HepG2 (cell line): Measurements from ENCODE around the gene ZFP62. TPM values are rescaled to one million over a fixed set of nuclear protein-coding genes. Genes with fewer than 3 reads are reported as not detected.
"Not testable (repeated sequence)": the region's sequence is repeated elsewhere in the genome, so short reads cannot be mapped to it uniquely, and the experiment has no call there.

Experiments
- AKAP8 ChIP-seq: sonication (generic); formaldehyde crosslinking; IDR thresholded peaks from 2 replicates; pipeline ENCODE4 v1.5.1; 2020; ENCODE audit warnings: mild to moderate bottlenecking, missing genetic modification reagents
- ARNTL ChIP-seq: sonication (generic); formaldehyde crosslinking; IDR thresholded peaks from 2 replicates; pipeline ENCODE4 v1.4.0; 2020; ENCODE audit warnings: mild to moderate bottlenecking, missing genetic modification reagents
- BORCS8-MEF2B ChIP-seq: sonication (generic); formaldehyde crosslinking; IDR thresholded peaks from 2 replicates; pipeline ENCODE4 v1.8.0; 2022; ENCODE audit warnings: mild to moderate bottlenecking, missing genetic modification reagents
- CBX5 ChIP-seq: sonication (generic); formaldehyde crosslinking; IDR thresholded peaks from 2 replicates; pipeline ENCODE4 v1.4.0; 2020; ENCODE audit warnings: missing genetic modification reagents, borderline replicate concordance
- ELF3 ChIP-seq: IDR thresholded peaks from 2 replicates; pipeline ENCODE4 v1.6.1; 2016; ENCODE audit warnings: missing genetic modification reagents, missing compliant biosample characterization
- ESRRA ChIP-seq: sonication (generic); formaldehyde crosslinking; IDR thresholded peaks from 2 replicates; pipeline ENCODE4 v1.5.1; 2020; ENCODE audit warnings: mild to moderate bottlenecking, low read depth, missing genetic modification reagents
- FOSL2 ChIP-seq: sonication (generic); formaldehyde crosslinking; IDR thresholded peaks from 2 replicates; pipeline ENCODE4 v1.4.0; 2020; ENCODE audit warnings: missing genetic modification reagents
- FOXP1 ChIP-seq, 2 experiments: fragments of 450-650 bp in 1 of 2; IDR thresholded peaks; 2 replicates each; pipeline ENCODE4 v1.6.1; 2017 to 2018; ENCODE audit warnings: antibody characterized with exemption in 1 of 2
- GABPB1 ChIP-seq: IDR thresholded peaks from 2 replicates; pipeline ENCODE4 v1.6.1; 2016; ENCODE audit warnings: mild to moderate bottlenecking, missing genetic modification reagents, moderate library complexity, missing compliant biosample characterization
- KDM3A ChIP-seq: IDR thresholded peaks from 2 replicates; pipeline ENCODE4 v1.6.1; 2018; ENCODE audit warnings: low read depth, missing compliant biosample characterization
- PATZ1 ChIP-seq: sonication (generic); formaldehyde crosslinking; IDR thresholded peaks from 2 replicates; pipeline ENCODE4 v1.4.0; 2020; ENCODE audit warnings: missing genetic modification reagents
- PHF20 ChIP-seq: sonication (generic); formaldehyde crosslinking; IDR thresholded peaks from 2 replicates; pipeline ENCODE4 v1.5.0; 2020; ENCODE audit warnings: mild to moderate bottlenecking, missing genetic modification reagents
- PHF21A ChIP-seq: sonication (generic); formaldehyde crosslinking; IDR thresholded peaks from 2 replicates; pipeline ENCODE4 v1.5.0; 2020; ENCODE audit warnings: mild to moderate bottlenecking, missing genetic modification reagents
- PHF8 ChIP-seq: sonication (generic); formaldehyde crosslinking; IDR thresholded peaks from 2 replicates; pipeline ENCODE4 v1.5.0; 2020; ENCODE audit warnings: missing genetic modification reagents
- RNF2 ChIP-seq: fragments of 450-650 bp; conservative IDR thresholded peaks from 2 replicates; pipeline ENCODE4 v1.6.1; 2016; ENCODE audit warnings: low read depth
- THAP11 ChIP-seq: IDR thresholded peaks from 2 replicates; pipeline ENCODE4 v1.6.1; 2016; ENCODE audit warnings: missing biosample characterization, missing genetic modification reagents
- ZBTB46 ChIP-seq: sonication (generic); formaldehyde crosslinking; IDR thresholded peaks from 2 replicates; pipeline ENCODE4 v1.4.0; 2020; ENCODE audit warnings: mild to moderate bottlenecking, missing genetic modification reagents, borderline replicate concordance
- ZFX ChIP-seq: sonication (generic); formaldehyde crosslinking; IDR thresholded peaks from 2 replicates; pipeline ENCODE4 v1.4.0; 2020; ENCODE audit warnings: mild to moderate bottlenecking, low read depth, missing genetic modification reagents, moderate library complexity
- ZNF230 ChIP-seq: sonication (generic); formaldehyde crosslinking; IDR thresholded peaks from 2 replicates; pipeline ENCODE4 v1.4.0; 2020; ENCODE audit warnings: mild to moderate bottlenecking, missing genetic modification reagents
- ZNF343 ChIP-seq: sonication (generic); formaldehyde crosslinking; IDR thresholded peaks from 2 replicates; pipeline ENCODE4 v1.4.0; 2020; ENCODE audit warnings: mild to moderate bottlenecking, missing genetic modification reagents
- ZNF556 ChIP-seq: sonication (generic); formaldehyde crosslinking; IDR thresholded peaks from 2 replicates; pipeline ENCODE4 v1.4.0; 2020; ENCODE audit warnings: mild to moderate bottlenecking, missing genetic modification reagents, borderline replicate concordance
- ZNF644 ChIP-seq: IDR thresholded peaks from 2 replicates; pipeline ENCODE4 v1.6.1; 2016; ENCODE audit warnings: low read depth
- ZNF768 ChIP-seq: sonication (generic); formaldehyde crosslinking; IDR thresholded peaks from 2 replicates; pipeline ENCODE4 v1.4.0; 2020; ENCODE audit warnings: missing genetic modification reagents
- ZNF781 ChIP-seq: sonication (generic); formaldehyde crosslinking; IDR thresholded peaks from 2 replicates; pipeline ENCODE4 v1.5.1; 2020; ENCODE audit warnings: borderline replicate concordance, mild to moderate bottlenecking, missing genetic modification reagents; ENCODE audit errors: not compliant biosample characterization
- polyA plus RNA-seq, 8 experiments: library from polyadenylated mRNA; depleted of rRNA in 3 of 8; stranded (reverse) in 7 of 8; unstranded in 1 of 8; fragments of >200 nt; fragmentation: Illumina TruSeq in 4 of 8; extraction: Trizol in 4 of 8; gene quantifications; 2 replicates each; pipeline versions ENCODE4 v1.2.1 to v1.2.3, GENCODE V29; 2011 to 2016; ENCODE audit warnings: low read depth in 4 of 8, missing spikeins in 1 of 8, mixed read lengths in 1 of 8; ENCODE audit not compliant: insufficient read depth in 1 of 8
- total RNA-seq, 5 experiments: library from RNA; depleted of rRNA; stranded (reverse); fragments of >200 nt; fragmentation: Illumina TruSeq; extraction: Trizol; gene quantifications; 2 replicates each; pipeline ENCODE4 v1.2.3, GENCODE V29; 2016; ENCODE audit warnings: low read depth in 1 of 5

The ZFP62 gene
- total and polyA plus RNA-seq, 2 of the 13 experiments (the other 11 are each of a cell fraction or from before 2014, with no cell fraction given) = 8.2 to 19.4 TPM

- TF ChIP-seq CBX5 (CRISPR knock-in tag) = peak; percentile 86; the same call in 1 of the 2 replicates
- 0 out of 2 replicates have a peak, but pooled peaks have one; percentile 54 for TF ChIP-seq AKAP8 (CRISPR knock-in tag)
- TF ChIP-seq ARNTL (CRISPR knock-in tag) = peak; percentile 57; the same call in 1 of the 2 replicates
- 0 out of 2 replicates have a peak, but pooled peaks have one; percentile 59 for TF ChIP-seq ZNF230 (CRISPR knock-in tag)
- TF ChIP-seq ELF3 (CRISPR knock-in tag) = peak; percentile 64; the same call in 1 of the 2 replicates
- not testable (repeated sequence) for TF ChIP-seq FOXP1 (IDR thresholded peaks at IDR 0.05)
- peak; percentile 24; the same call in 1 of the 2 replicates for TF ChIP-seq FOXP1 (CRISPR knock-in tag; IDR thresholded peaks at IDR 0.05)
- TF ChIP-seq ZNF343 = 0 out of 2 replicates have a peak, but pooled peaks have one; percentile 63
- 0 out of 2 replicates have a peak, but pooled peaks have one; percentile 41 for TF ChIP-seq RNF2
- TF ChIP-seq KDM3A = peak; percentile 58; the same call in 1 of the 2 replicates
- TF ChIP-seq PHF20 (CRISPR knock-in tag) = peak; percentile 41; the same call in 1 of the 2 replicates
- 0 out of 2 replicates have a peak, but pooled peaks have one; percentile 47 for TF ChIP-seq PHF21A
- TF ChIP-seq ESRRA (CRISPR knock-in tag) = 0 out of 2 replicates have a peak, but pooled peaks have one; percentile 25
- peak; percentile 57 for TF ChIP-seq THAP11 (CRISPR knock-in tag)
- TF ChIP-seq ZNF768 (CRISPR knock-in tag) = peak; percentile 15; the same call in 1 of the 2 replicates
- TF ChIP-seq ZNF781 (CRISPR knock-in tag) = peak; percentile 36
- peak; percentile 87 for TF ChIP-seq ZNF644 (CRISPR knock-in tag)
- peak; percentile 79 for TF ChIP-seq FOSL2 (CRISPR knock-in tag)
- peak; percentile 89 for TF ChIP-seq ZFX (CRISPR knock-in tag)
- peak; percentile 58; the same call in 1 of the 2 replicates for TF ChIP-seq PATZ1 (CRISPR knock-in tag)
- TF ChIP-seq PHF8 (CRISPR knock-in tag) = 0 out of 2 replicates have a peak, but pooled peaks have one; percentile 49
- 0 out of 2 replicates have a peak, but pooled peaks have one; percentile 64 for TF ChIP-seq ZBTB46 (CRISPR knock-in tag)
- TF ChIP-seq ZNF556 (CRISPR knock-in tag) = peak; percentile 57; the same call in 1 of the 2 replicates
- 0 out of 2 replicates have a peak, but pooled peaks have one; percentile 58 for TF ChIP-seq BORCS8-MEF2B (CRISPR knock-in tag)
- TF ChIP-seq GABPB1 (CRISPR knock-in tag) = peak; percentile 41
Observed at GRCh38 chr5:180885845-180886529, 24.9 kb upstream of the ZFP62 start (continued).
